HG03097 (cell line): ENCODE data around the gene CXCL5.
"Not testable (repeated sequence)": the region's sequence is repeated elsewhere in the genome, so short reads cannot be mapped to it uniquely, and the experiment has no call there.

Experiments
- ATAC-seq: cut with Tn5 transposase; IDR thresholded peaks from one replicate; pipeline ENCODE4 v1.9.1; 2021; ENCODE audit not compliant: unreplicated experiment, low FRiP score

CXCL5 gene

DNA sequence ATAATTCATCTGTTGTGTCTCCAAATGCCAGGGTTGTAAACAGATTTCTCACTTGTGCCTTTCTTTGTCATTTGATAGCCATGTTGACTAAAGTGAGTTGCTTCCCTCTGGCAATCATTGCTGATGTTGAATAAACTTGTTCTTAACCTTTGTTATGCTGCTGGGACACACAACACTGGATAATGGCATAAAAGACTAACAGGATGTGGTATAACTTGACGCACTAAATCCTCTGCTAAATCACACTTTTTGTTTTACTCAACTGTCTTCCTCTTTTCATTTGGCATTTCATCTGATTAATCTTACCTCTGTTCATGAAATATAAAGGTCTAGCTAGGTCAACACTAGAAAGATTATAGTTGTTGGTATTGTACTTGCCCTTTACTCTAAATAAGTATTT, 17.6 kb upstream of the CXCL5 start:
- ATAC-seq = no peak

GRCh38 chr4:74015126-74015780, 16.8 kb upstream of the CXCL5 start:
- no peak for ATAC-seq

GRCh38 chr4:74014332-74014731, 15.9 kb upstream of the CXCL5 start:
- no peak for ATAC-seq

GRCh38 chr4:74013264-74013663, 14.8 kb upstream of the CXCL5 start:
- no peak for ATAC-seq

DNA sequence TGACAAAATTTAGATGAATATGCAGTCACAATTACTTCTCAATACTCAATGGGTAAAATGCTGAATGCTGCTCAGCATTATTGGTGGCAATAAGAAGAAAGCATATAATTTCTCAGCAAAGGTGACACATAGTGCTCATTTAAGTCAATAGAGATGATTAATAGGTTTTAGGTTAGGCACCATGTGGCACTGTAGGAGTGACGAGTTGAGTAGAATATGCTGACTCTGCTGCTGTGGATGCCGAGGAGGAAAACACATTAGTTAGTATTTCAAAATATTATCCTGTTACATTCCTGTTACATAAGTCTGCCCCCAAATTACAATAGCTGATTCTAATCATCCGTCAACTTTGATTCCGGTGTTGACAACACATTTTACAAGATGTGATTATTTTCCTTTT, 13.7 kb upstream of the CXCL5 start:
- ATAC-seq = no peak

DNA sequence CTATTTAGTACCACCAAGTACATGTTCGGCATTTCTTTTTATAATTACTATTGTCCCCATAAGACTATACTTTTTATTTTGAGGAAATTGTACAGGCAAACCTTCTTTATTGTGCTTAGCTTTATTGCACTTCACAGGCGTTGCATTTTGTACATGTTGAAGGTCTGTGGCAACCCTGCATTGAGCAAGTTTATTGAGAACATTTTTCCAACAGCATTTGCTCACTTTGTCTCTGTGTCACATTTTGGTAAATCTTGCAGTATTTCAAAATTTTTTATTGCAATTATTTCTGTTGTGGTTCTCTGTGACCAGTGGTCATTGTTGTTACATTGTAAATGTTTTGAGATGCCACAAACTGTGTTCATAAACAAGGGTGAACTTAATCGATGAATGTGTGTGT, 10.8 kb upstream of the CXCL5 start:
- no peak for ATAC-seq

DNA sequence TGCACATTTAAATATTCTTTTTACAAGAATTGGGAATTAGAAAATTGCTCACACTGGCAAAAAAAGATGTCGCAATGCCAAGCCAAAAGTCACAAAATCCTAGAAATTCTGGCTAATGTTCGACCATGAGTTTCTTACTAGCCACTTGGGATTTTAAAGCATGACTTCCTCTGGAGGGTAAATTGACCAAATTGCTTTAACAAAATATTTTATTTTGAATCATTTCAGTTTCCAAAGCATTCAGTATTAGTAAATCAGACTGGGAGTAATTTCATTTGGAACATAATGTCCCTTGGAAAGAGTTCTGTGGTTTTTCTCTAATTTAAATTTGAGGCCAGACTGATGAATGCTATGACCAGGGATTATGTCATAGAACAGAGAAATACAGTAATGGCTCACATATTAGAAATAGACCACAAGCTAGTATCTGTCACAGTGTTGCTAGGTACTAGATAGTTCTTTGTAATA, 7.6 kb upstream of the CXCL5 start:
- no peak for ATAC-seq

- ATAC-seq = no peak
These were observed 7.1 kb upstream of the CXCL5 start for GRCh38 chr4:74005528-74005927.

- ATAC-seq = no peak
These were observed 6.2 kb upstream of the CXCL5 start for GRCh38 chr4:74004668-74005067.

GRCh38 chr4:74000301-74000700, 1.8 kb upstream of the CXCL5 start:
- ATAC-seq = no peak

- ATAC-seq = no peak
These were observed 6.4 kb downstream of the CXCL5 start for GRCh38 chr4:73992050-73992449.

- ATAC-seq = no peak
These were observed 6.8 kb downstream of the CXCL5 start for GRCh38 chr4:73991742-73992000.

DNA sequence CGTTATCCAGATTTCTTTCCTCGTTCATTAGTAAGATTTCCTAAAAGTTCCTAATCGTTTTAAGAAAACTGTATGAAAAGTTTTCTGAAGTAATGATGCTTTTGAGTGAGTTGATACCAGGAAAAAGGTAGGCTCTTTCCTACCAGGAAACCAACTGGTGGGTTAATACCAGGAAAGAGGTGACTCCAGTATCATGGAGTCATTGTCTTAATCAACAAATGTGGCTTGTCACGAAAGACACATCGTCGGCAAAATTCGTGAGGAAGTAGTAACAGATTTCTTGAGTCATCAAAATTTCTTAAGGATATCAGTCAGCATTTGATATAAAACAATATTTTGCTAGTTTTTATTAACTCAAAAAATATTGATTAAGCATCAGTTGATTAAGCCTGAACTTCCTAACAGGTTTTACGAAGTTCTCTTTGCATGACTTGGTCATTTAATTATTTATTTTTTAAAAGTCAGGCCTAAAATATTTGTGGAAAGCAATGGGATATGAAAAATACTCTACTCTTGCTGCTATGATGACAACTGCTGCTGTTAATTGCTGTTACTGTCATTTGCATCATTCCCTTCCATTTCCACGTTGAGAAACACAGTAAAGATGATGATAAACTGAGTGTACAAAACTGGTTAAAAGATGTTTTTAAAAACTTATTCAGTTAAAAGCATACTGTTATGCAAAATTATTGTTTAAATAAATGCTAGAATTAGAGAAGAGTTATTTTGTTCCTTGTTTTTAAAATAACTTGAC, 7.3 kb downstream of the CXCL5 start:
- ATAC-seq = no peak

DNA sequence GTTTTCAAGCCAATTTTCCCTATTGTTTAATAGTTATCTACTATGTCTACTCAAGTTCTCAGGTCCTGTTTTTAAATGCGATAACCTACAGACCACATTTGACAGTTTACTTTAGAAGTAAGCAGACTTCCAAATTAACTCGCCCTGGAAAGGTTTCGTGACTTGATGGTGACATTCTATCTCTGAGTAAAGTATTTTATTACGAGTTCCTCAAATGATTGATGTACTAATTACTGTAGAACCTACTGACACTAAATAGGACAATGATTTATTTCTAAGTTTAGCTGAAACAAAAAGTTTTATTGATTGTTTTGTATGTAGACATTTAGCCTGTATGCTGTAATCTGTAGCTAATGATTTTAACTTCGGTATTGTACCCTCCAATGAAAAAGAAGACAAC, 8.5 kb downstream of the CXCL5 start:
- ATAC-seq = no peak

DNA sequence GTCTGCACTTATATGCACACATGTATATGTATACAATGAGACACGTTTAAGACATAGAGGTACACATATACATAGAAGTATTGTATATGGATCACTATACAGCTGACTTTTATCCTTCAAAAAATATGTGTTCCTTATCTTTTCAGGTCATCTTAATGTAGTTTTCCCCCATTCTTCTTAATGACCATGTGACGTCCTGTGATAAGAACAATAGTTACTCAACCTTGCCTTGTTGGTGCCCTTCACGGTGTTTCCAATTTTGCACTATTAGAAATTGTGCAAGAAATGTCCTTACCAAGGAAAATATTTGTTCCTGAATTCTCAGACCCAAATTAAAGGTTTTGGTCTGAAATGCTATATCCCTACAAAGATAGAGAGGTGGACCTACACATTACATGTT, 9.4 kb downstream of the CXCL5 start:
- no peak for ATAC-seq

- no peak for ATAC-seq
These were observed 10.4 kb downstream of the CXCL5 start, which contains the start of gene PPBP for GRCh38 chr4:73988061-73988460. Gene PPBP, minus strand, starts transcription at chr4:73988190. Its CDS starts 87 bp downstream, at chr4:73988103.

DNA sequence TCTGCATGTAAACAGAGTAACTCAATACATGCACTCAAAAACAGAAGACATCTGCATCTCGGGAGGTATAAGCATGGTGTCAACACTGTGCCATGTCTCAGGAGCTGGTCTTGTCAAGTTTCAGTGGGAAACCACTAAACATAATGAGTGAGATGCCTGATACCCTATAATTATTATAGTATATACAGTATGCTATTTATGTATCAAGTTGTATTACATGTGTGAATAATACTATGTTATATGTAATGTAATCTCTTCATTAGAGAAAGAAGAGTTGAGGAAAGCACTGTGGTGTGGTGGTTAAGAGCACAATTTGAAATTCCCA, 13.0 kb downstream of the CXCL5 start:
- ATAC-seq = no peak

- no peak for ATAC-seq
These were observed 13.5 kb downstream of the CXCL5 start for GRCh38 chr4:73984736-73985527.

DNA sequence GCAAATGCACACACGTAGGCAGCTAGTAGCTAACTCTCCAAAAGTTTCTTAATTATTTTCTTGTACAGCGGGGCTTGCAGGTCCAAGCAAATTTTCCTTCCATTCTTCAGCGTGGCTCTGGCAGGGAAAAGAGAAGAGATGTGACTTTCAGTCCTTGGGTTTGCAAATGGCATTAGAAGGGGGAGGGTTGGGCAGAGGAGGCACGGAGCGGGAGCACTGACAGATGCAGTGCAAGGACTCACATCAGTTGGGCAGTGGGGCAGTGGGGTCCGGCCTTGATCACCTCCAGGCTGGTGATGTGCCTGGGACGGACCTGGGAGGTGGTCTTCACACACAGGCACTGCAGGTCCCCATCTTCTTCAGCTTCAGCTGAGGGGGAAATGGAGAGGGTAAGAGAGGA, 17.3 kb downstream of the CXCL5 start:
- not testable (repeated sequence) for ATAC-seq

DNA sequence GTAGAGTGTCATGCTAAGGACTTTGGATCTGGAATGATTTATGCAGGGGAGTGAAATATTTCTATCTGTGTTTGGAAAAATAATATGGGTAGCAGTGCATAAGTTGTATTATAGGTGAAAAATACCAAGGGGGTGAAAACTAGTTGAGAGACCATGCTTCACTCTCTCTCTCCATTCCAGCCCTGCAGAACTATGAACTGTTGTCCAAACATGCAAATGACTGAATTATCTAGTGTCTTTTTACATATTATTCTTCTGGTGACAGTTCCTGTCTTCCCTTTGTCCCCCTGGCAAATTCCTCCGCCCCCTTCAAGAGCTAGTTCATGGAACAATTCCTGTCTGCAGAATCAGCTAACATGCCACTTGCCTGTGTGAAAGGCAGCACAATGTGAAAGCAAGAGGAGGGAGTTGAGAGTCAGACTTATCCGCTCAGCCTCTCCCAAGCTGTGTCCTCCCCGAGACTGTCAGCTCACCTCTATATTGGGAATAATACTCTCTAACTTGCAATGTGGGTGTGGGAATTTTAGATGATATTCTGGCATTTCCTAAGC, 19.0 kb downstream of the CXCL5 start:
- no peak for ATAC-seq

DNA sequence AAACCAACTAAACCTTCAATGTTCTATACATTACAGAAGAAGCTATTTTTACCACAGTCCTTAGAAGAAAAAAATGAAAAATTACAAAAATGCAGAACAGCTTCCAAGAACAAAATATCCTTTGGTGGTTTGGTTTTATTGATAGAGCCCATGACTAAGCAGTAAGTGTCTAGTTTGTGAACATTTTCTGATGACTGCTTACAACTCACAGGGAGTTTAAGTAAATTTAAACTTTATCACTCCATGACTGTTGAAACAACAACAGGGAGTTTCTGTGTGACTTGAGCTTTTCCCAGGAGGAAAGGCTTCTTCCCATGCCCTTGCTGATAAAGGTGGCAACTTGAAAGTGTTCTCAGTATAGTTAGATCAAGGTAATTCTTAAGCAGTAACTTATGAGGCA, 19.6 kb downstream of the CXCL5 start:
- ATAC-seq = no peak

DNA sequence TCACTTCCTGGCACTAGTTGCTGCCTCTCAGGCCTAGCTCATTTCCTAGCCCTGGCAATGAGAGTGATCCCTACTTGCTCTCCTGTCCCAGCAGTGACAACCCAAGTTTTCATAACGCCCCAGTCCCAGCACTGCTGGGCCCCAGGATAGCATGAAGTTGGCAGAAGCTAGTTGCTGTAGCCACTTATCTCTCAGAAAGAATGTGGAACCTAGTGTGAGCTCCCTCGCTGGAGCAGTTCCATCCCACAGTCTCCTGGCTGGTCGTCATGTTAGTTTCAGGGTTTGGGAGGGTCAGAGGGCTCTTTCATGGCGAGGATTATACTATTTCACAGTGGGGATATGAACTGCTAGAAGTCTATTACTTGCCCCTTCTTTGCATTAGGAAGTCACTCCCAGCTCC, 21.8 kb downstream of the CXCL5 start:
- ATAC-seq = no peak
